H9 (cell line): ENCODE results near the gene ARMC5. TPM values are rescaled to one million over a fixed set of nuclear protein-coding genes. Genes with fewer than 3 reads are reported as not detected.

Source experiments
- DNase-seq: peaks from one replicate; pipeline ENCODE4 v3.0.0-alpha.2; 2017
- H2AFZ ChIP-seq: one replicate; pipeline ENCODE4 v1.6.1; 2013; ENCODE audit warnings: mild to moderate bottlenecking, low read length, control low read depth, moderate library complexity
- H2AK5ac ChIP-seq: 2 replicates; pipeline ENCODE4 v1.6.1; 2013; ENCODE audit warnings: low read length, control low read depth, mixed read lengths; ENCODE audit not compliant: insufficient read length
- H2BK120ac ChIP-seq: one replicate; pipeline ENCODE4 v1.6.1; 2013; ENCODE audit warnings: low read depth, mild to moderate bottlenecking, low read length, control low read depth, inconsistent platforms; ENCODE audit not compliant: poor library complexity, severe bottlenecking
- H2BK12ac ChIP-seq: 2 replicates; pipeline ENCODE4 v1.6.1; 2013; ENCODE audit warnings: low read length, control low read depth, mixed read lengths, low read depth; ENCODE audit not compliant: insufficient read length
- H2BK15ac ChIP-seq: 2 replicates; pipeline ENCODE4 v1.6.1; 2013; ENCODE audit warnings: low read depth, low read length, control low read depth
- H2BK20ac ChIP-seq: one replicate; pipeline ENCODE4 v1.6.1; 2013; ENCODE audit warnings: low read depth, mild to moderate bottlenecking, low read length, control low read depth, inconsistent platforms; ENCODE audit not compliant: poor library complexity, severe bottlenecking
- H2BK5ac ChIP-seq: 2 replicates; pipeline ENCODE4 v1.6.1; 2013; ENCODE audit warnings: low read length, control low read depth, mixed read lengths; ENCODE audit not compliant: insufficient read length
- H3K14ac ChIP-seq: 2 replicates; pipeline ENCODE4 v1.6.1; 2013; ENCODE audit warnings: low read length, control low read depth; ENCODE audit not compliant: insufficient read depth
- H3K18ac ChIP-seq: 2 replicates; pipeline ENCODE4 v1.6.1; 2013; ENCODE audit warnings: low read depth, mild to moderate bottlenecking, mixed read lengths, low read length, control low read depth; ENCODE audit not compliant: insufficient read length
- H3K23ac ChIP-seq: 2 replicates; pipeline ENCODE4 v1.6.1; 2013; ENCODE audit warnings: low read length, control low read depth, mixed read lengths, low read depth; ENCODE audit not compliant: insufficient read length
- H3K23me2 ChIP-seq: 2 replicates; pipeline ENCODE4 v1.6.1; 2013; ENCODE audit warnings: low read depth, mild to moderate bottlenecking, mixed read lengths, low read length, control low read depth; ENCODE audit not compliant: insufficient read length, poor library complexity, severe bottlenecking
- H3K27ac ChIP-seq: 2 replicates; pipeline ENCODE4 v1.5.1; 2013; ENCODE audit warnings: low read length, control low read depth, mixed read lengths, low read depth; ENCODE audit not compliant: insufficient read length
- H3K27me3 ChIP-seq: 2 replicates; pipeline ENCODE4 v1.6.1; 2013; ENCODE audit warnings: low read length, control low read depth, inconsistent platforms; ENCODE audit not compliant: insufficient read depth
- H3K4ac ChIP-seq: 2 replicates; pipeline ENCODE4 v1.6.1; 2013; ENCODE audit warnings: low read depth, mild to moderate bottlenecking, control low read depth, inconsistent platforms, low read length, moderate library complexity
- H3K4me1 ChIP-seq: 2 replicates; pipeline ENCODE4 v1.6.1; 2013; ENCODE audit warnings: low read length, control low read depth, inconsistent platforms; ENCODE audit not compliant: insufficient read depth
- H3K4me2 ChIP-seq: 2 replicates; pipeline ENCODE4 v1.6.1; 2013; ENCODE audit warnings: low read length, control low read depth, mixed read lengths; ENCODE audit not compliant: insufficient read length, insufficient read depth
- H3K56ac ChIP-seq: 2 replicates; pipeline ENCODE4 v1.6.1; 2013; ENCODE audit warnings: low read depth, mild to moderate bottlenecking, mixed read lengths, low read length, control low read depth; ENCODE audit not compliant: insufficient read length
- H3K79me1 ChIP-seq: 2 replicates; pipeline ENCODE4 v1.6.1; 2013; ENCODE audit warnings: low read depth, mild to moderate bottlenecking, moderate library complexity, low read length, control low read depth, inconsistent platforms; ENCODE audit not compliant: insufficient read depth, poor library complexity, severe bottlenecking
- H3K79me2 ChIP-seq: 2 replicates; pipeline ENCODE4 v1.6.1; 2013; ENCODE audit warnings: low read length, control low read depth, inconsistent platforms; ENCODE audit not compliant: insufficient read depth
- H3K9ac ChIP-seq: 2 replicates; pipeline ENCODE4 v1.6.1; 2013; ENCODE audit warnings: low read length, control low read depth, mixed read lengths; ENCODE audit not compliant: insufficient read length; ENCODE audit errors: extremely low read depth
- H3K9me3 ChIP-seq: one replicate; pipeline ENCODE4 v1.6.1; 2013; ENCODE audit warnings: low read depth, low read length, inconsistent platforms; ENCODE audit not compliant: control insufficient read depth
- H3T11ph ChIP-seq: one replicate; pipeline ENCODE4 v1.6.1; 2013; ENCODE audit warnings: mild to moderate bottlenecking, low read length, control low read depth, inconsistent platforms
- H4K20me1 ChIP-seq: one replicate; pipeline ENCODE4 v1.6.1; 2013; ENCODE audit not compliant: control insufficient read depth, insufficient read length, insufficient read depth
- H4K5ac ChIP-seq: 2 replicates; pipeline ENCODE4 v1.6.1; 2013; ENCODE audit warnings: low read depth, mild to moderate bottlenecking, mixed read lengths, low read length, control low read depth; ENCODE audit not compliant: insufficient read length
- H4K8ac ChIP-seq: replicated peaks from 2 replicates; pipeline ENCODE4 v1.6.1; 2013; ENCODE audit warnings: low read length, control low read depth, mixed read lengths, low read depth; ENCODE audit not compliant: insufficient read length
- H4K91ac ChIP-seq: 2 replicates; pipeline ENCODE4 v1.6.1; 2013; ENCODE audit warnings: low read depth, mild to moderate bottlenecking, moderate library complexity, mixed read lengths, low read length, control low read depth; ENCODE audit not compliant: insufficient read length
- H3K27ac Mint-ChIP-seq, 3 experiments: 2 replicates in 2 of 3; 3 replicates in 1 of 3; pipeline ENCODE4 v1.8.0; 2020 to 2021; ENCODE audit warnings: mixed read lengths in 3 of 3, mild to moderate bottlenecking in 1 of 3, moderate library complexity in 1 of 3
- H3K27me3 Mint-ChIP-seq: 2 replicates; pipeline ENCODE4 v1.8.0; 2021; ENCODE audit warnings: low read depth, mild to moderate bottlenecking, moderate library complexity, mixed read lengths
- H3K36me3 Mint-ChIP-seq, 3 experiments: 2 replicates in 2 of 3; 3 replicates in 1 of 3; pipeline ENCODE4 v1.8.0; 2020 to 2021; ENCODE audit warnings: low read depth in 3 of 3, mixed read lengths in 3 of 3; ENCODE audit not compliant: insufficient read depth in 1 of 3
- H3K4me1 Mint-ChIP-seq, 2 experiments: 2 replicates each; pipeline ENCODE4 v1.8.0; 2020; ENCODE audit warnings: mixed read lengths in 2 of 2
- H3K4me3 Mint-ChIP-seq, 2 experiments: 2 replicates in 1 of 2; 3 replicates in 1 of 2; pipeline ENCODE4 v1.8.0; 2020 to 2021; ENCODE audit warnings: mild to moderate bottlenecking in 2 of 2, mixed read lengths in 2 of 2, moderate library complexity in 1 of 2
- H3K9me3 Mint-ChIP-seq, 2 experiments: 2 replicates in 1 of 2; 3 replicates in 1 of 2; pipeline ENCODE4 v1.8.0; 2020; ENCODE audit warnings: mild to moderate bottlenecking in 2 of 2, mixed read lengths in 2 of 2, moderate library complexity in 1 of 2
- CTCF ChIP-seq: fragments of 200-600 bp; sonication (generic); conservative IDR thresholded peaks from 3 replicates; pipeline ENCODE4 v1.8.0; 2021; ENCODE audit warnings: antibody characterized with exemption, mild to moderate bottlenecking
- WGBS: extraction: QIAGEN DNeasy Blood & Tissue Kit; methylation state at CpG from one replicate; pipeline ENCODE4 v1.1.7; 2013; ENCODE audit warnings: missing lambda C conversion rate, low lambda C conversion rate, mixed read lengths; ENCODE audit not compliant: insufficient read length; ENCODE audit errors: extremely low coverage; 5-methylcytosine and 5-hydroxymethylcytosine counted together
- total RNA-seq: library from RNA; stranded (reverse); gene quantifications from 2 replicates; pipeline ENCODE4 v1.2.1, GENCODE V29; 2021

Gene ARMC5
- total RNA-seq, 1 experiment from 2014 or later: 18.7 TPM

DNA sequence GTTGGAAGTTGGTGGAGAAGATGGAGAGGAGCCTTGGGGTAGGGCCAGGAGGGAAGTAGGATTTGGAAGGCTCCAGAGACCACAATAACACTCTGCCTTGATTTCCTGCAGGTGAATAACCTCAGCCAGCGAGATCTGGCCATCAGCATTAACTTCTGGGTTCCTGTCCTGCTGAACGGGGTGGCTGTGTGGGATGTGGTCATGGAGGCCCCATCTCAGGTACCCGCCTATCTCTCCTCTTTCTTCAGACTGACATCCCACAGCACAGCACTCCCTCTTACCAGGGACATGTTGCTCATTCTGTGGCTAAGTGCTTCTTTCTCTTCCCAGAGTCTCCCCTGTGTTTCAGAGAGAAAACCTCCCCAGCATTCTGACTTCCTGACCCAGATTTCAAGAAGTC, 36.1 kb upstream of the ARMC5 start:
- Mint-ChIP-seq H3K4me1 (no peaks in the 10 kb centered on the region), H3K36me3 (no peaks in the 10 kb centered on the region), H3K9me3 (no peaks in the 10 kb centered on the region; a peak in 3 of 5 replicates), H3K27me3 (peaks cover 18% of the 10 kb centered on the region), H3K27ac (no peak overlapping the region), H3K4me3 (no peak overlapping the region)
- Histone ChIP-seq H3K4ac (no peak overlapping the region), H3K27me3 (peaks cover 8% of the 10 kb centered on the region; the same call in 1 of the 2 replicates), H3K23me2 (no peaks in the 10 kb centered on the region), H2BK12ac (no peak overlapping the region), H3K4me2 (no peak overlapping the region), H3K23ac (no peak overlapping the region), H2AK5ac (no peak overlapping the region), H2BK15ac (no peak overlapping the region), H3K79me2 (no peaks in the 10 kb centered on the region), H3K79me1 (no peaks in the 10 kb centered on the region), H3K9me3 (no peaks in the 10 kb centered on the region), H3K18ac (no peak overlapping the region), H3K9ac (no peak overlapping the region), H2BK120ac (no peak overlapping the region), H3K4me1 (no peaks in the 10 kb centered on the region), H3K14ac (no peak overlapping the region), H2AFZ (no peak overlapping the region), H4K5ac (no peak overlapping the region), H4K20me1 (no peaks in the 10 kb centered on the region), H2BK20ac (no peak overlapping the region), H4K91ac (no peak overlapping the region), H3K56ac (no peak overlapping the region), H3K27ac (no peak overlapping the region), H4K8ac (no peak overlapping the region), H2BK5ac (no peak overlapping the region), H3T11ph (no peak overlapping the region)
- WGBS: no CpG with 5 or more reads among the region's 3 CpGs
- no peak for TF ChIP-seq CTCF
- DNase-seq: no peak
